GM23248 (cell line): ENCODE results near the gene CDKAL1.

ENCODE experiments used
- EZH2 ChIP-seq: fragments of 200-600 bp; sonication (generic); IDR thresholded peaks from 2 replicates; pipeline ENCODE4 v1.6.1; 2018; ENCODE audit warnings: antibody characterized with exemption, mild to moderate bottlenecking; ENCODE audit not compliant: insufficient read depth, poor library complexity, severe bottlenecking
- EZH2phosphoT487 ChIP-seq: fragments of 200-600 bp; sonication (generic); IDR thresholded peaks from 2 replicates; pipeline ENCODE4 v1.6.1; 2018; ENCODE audit warnings: antibody characterized with exemption, moderate library complexity, mild to moderate bottlenecking, low read depth; ENCODE audit not compliant: insufficient read depth

DNA sequence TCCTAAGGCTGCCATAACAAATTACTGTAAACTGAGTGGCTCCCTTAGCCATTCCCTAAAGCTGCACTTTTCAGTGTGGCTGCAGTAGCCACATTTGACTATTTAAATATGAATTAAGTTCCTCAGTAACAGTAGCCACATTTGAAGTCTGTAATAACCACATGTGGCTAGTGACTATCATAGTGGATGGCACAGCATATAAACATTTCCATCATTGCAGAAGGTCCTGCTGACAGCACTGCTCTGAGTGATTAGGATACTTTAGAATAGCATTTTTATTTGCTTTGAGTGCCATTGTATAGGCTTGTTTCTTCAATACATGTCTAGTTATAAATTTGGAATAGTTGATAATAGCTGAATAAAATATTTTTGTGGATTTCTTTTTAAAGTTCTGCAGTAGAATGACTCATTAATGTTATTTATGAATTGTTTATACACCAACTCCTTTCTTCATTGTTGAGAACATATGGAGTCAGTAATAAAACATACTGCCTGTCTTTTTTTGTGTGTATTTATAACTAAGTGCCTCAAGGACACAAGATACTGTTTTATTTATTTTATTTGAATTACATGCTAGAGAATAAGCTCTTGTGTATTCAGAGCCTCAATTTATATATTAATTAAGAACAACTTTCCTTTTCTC is 217.2 kb downstream of the CDKAL1 start:
- TF ChIP-seq EZH2: no peak
- no peak for TF ChIP-seq EZH2phosphoT487
